Measurements from ENCODE around the gene RASSF3. TPM values are rescaled to one million over a fixed set of nuclear protein-coding genes. Genes with fewer than 3 reads are reported as not detected.
"Not testable (repeated sequence)": the region's sequence is repeated elsewhere in the genome, so short reads cannot be mapped to it uniquely, and the experiment has no call there.

The RASSF3 gene
- total RNA-seq, 4 donors from 2014 or later = 9.1 to 16.1 (median 11.2) TPM

DNA sequence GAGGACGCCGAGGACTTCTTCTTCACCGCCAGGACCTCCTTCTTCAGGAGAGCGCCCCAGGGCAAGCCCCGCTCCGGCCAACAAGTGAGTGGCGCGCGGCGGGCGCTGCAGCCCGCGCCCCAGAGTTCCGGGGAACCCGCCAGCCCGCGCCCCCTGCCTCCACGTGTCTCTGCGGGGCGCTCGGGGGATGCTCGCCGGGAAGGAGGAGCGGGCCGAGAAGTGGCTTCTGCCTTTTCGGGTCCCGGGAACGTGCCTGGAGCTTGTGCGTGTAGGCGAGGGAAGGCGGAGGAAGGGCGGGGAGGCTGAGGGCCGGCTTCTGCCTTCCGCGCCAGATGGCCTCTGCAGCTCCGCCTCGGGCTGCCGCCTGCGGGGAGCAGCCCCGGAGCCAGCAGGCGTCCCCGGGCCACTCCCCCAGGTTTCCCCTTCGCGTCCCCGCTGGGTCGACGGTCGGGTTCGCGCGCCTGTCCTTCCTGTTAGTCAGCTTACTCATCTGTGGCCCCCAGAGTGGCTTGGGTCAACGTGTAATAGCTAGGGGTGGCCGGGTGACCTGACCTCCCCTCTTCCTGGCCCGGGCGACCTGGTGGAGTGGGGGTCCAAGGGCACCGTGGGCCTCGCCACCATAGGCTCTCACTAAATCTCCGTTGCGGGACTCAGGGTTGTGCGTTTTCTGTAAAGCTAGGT, 505 bp downstream of the RASSF3 start:
- peak; percentile 79 to 89 for DNase-seq (ENCODE audit: low spot score in 2 of 2)
- H3K36me3 ChIP-seq = no peaks in the 10 kb centered on the region
- peak overlapping the region; percentile 87 for H3K4me3 ChIP-seq
- no peaks in the 10 kb centered on the region for H3K27me3 ChIP-seq
- peaks cover 28% of the 10 kb centered on the region for H3K4me1 ChIP-seq
- WGBS = under 1% methylated on average over 20 of the region's 60 CpGs
- H3K9me3 ChIP-seq = no peaks in the 10 kb centered on the region
- TF ChIP-seq, protein P1, sequence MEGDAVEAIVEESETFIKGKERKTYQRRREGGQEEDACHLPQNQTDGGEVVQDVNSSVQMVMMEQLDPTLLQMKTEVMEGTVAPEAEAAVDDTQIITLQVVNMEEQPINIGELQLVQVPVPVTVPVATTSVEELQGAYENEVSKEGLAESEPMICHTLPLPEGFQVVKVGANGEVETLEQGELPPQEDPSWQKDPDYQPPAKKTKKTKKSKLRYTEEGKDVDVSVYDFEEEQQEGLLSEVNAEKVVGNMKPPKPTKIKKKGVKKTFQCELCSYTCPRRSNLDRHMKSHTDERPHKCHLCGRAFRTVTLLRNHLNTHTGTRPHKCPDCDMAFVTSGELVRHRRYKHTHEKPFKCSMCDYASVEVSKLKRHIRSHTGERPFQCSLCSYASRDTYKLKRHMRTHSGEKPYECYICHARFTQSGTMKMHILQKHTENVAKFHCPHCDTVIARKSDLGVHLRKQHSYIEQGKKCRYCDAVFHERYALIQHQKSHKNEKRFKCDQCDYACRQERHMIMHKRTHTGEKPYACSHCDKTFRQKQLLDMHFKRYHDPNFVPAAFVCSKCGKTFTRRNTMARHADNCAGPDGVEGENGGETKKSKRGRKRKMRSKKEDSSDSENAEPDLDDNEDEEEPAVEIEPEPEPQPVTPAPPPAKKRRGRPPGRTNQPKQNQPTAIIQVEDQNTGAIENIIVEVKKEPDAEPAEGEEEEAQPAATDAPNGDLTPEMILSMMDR (IDR thresholded peaks at IDR 0.05) = no peak
- TF ChIP-seq POLR2A (IDR thresholded peaks at IDR 0.05) (no peak), POLR2AphosphoS5 (IDR thresholded peaks at IDR 0.05) (no peak)
- H3K27ac ChIP-seq = peak overlapping the region; percentile 89

DNA sequence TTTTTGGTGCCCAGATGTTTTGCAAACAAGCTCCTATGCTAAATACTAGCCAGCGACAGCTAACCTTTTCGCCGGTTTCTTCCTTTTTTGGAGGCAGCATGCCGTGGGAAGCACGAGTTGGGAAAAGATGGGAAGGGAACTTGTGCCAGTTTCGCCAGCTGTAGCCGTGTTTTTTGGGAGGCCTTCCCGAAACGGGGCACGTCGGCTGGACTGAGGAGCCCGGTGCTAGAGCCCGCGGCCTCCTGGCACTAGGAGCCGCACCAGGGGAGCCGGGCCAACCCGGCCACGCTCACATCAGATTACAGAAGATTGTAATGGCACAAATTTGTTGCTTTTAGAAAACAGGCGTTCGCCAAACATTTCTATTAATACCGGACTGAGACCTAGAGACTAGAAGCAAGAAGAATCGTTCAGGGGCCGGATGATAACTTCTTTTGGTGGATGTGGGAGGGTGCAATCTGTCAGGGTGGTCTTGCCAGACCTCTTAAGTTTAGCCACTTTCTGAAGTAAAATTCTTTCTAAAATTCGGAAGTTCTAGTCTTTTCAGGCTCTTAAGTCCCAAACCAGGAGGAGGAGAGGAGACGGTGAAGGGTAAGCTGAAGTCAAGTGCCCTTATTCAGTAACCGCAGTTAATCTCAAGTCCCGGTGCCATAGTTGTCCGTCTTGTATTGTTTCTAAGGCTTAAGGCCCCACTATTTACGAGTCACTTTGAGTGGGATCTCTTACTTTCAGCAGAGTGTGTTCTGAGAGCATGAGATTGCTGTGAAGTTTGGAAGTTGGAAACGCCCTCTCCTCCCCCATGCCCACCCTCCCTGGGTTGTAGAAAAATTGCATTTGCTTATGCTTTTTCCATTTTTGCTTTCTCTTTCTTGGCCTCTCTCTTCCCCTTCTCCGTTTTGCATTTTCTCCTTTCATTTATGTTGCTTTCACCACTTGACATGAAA, 1.3 kb downstream of the RASSF3 start:
- H3K4me3 ChIP-seq = peak overlapping the region; percentile 87
- H3K36me3 ChIP-seq = no peaks in the 10 kb centered on the region
- H3K4me1 ChIP-seq = peaks cover 30% of the 10 kb centered on the region
- peak overlapping the region; percentile 89 for H3K27ac ChIP-seq
- TF ChIP-seq EP300 (IDR thresholded peaks at IDR 0.05) (no peak), POLR2AphosphoS5 (IDR thresholded peaks at IDR 0.05) (no peak), POLR2A (IDR thresholded peaks at IDR 0.05) (no peak)
- TF ChIP-seq, protein P1 (IDR thresholded peaks at IDR 0.05) = no peak
- WGBS = 18% methylated on average over 31 of the region's 31 CpGs
- DNase-seq (ENCODE audit: low spot score in 2 of 2) = no peak
- H3K9me3 ChIP-seq = no peaks in the 10 kb centered on the region
- no peaks in the 10 kb centered on the region for H3K27me3 ChIP-seq

DNA sequence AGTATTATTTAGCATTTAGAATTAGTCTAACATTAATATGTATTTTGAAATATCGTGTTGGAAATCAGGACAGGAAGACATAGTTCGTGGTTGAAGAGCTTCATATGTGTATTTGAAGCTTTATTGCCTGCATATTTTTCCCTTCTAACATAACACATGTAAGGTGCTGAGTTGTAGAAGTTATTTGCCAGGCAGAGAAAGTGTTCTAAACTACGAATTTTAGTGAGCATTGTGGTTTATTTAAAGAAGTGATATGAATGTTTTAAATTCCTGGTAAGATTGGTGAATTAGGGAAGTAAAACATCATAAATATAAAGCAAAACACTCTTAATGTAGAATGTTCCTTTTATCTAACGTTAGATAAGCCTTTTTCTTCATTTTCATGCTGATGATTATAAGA, 2.5 kb downstream of the RASSF3 start:
- 55% methylated on average over 4 of the region's 4 CpGs for WGBS
- Histone ChIP-seq H3K9me3 (no peaks in the 10 kb centered on the region), H3K27ac (no peak overlapping the region), H3K4me3 (peak overlapping the region; percentile 87), H3K4me1 (peaks cover 38% of the 10 kb centered on the region), H3K36me3 (no peaks in the 10 kb centered on the region), H3K27me3 (no peaks in the 10 kb centered on the region)
- TF ChIP-seq POLR2AphosphoS5 (IDR thresholded peaks at IDR 0.05) (no peak), EP300 (IDR thresholded peaks at IDR 0.05) (no peak), POLR2A (IDR thresholded peaks at IDR 0.05) (no peak)
- TF ChIP-seq, protein P1 (IDR thresholded peaks at IDR 0.05) = no peak
- DNase-seq (ENCODE audit: low spot score in 2 of 2) = no peak

DNA sequence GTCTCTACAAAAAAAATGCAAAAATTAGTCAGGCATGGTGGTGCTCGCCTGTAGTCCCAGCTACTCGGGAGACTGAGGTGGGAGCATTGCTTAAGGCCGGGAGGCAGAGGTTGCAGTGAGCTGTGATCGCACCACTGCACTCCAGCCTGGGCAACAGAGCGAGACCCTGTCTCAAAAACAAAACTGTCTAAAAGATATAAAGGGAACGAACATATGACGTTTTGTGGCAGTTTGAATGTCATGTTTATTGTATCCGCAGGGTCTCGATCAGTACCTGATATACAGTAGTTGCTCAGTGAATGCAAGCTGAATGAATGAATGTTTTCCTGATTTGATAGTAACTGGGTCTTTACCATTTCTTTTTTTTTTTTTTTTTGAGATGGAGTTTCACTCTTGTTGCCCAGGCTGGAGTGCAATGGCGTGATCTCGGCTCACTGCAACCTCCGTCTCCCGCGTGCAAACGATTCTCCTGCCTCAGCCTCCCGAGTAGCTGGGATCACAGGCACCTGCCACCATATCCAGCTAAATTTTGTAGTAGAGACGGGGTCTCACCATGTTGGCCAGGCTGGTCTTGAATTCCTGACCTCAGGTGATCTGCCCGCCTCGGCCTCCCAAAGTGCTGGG, 3.6 kb downstream of the RASSF3 start:
- 95% methylated on average over 19 of the region's 19 CpGs for WGBS
- not testable (repeated sequence) for H3K9me3 ChIP-seq; H3K27ac ChIP-seq; H3K36me3 ChIP-seq; H3K4me3 ChIP-seq; H3K27me3 ChIP-seq; DNase-seq (ENCODE audit: low spot score in 2 of 2)
- peaks cover 40% of the 10 kb centered on the region for H3K4me1 ChIP-seq

DNA sequence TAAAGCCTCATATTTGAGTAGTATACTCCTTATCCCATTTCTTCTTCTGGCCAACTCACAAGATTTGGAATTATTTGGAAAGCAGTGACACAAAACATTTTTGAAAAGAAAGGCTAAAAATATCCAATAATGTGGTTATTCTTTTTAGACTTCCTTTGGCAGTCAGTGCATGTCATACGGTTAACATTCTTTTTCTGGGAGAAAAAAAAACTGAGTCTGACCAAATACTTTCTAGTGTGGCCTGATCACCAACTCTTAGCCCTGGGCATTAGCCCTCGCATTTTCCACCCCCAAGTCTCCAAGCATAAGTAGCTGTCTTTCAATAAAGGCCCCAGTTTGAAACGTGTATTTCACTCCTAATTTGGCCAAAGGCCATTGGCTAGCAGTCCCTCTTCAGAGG, 5.9 kb downstream of the RASSF3 start:
- H3K27me3 ChIP-seq = no peaks in the 10 kb centered on the region
- no peak overlapping the region for H3K4me3 ChIP-seq
- peaks cover 39% of the 10 kb centered on the region for H3K4me1 ChIP-seq
- TF ChIP-seq, protein P1 (IDR thresholded peaks at IDR 0.05) = no peak
- no peak for TF ChIP-seq EP300 (IDR thresholded peaks at IDR 0.05)
- 36% methylated on average over 3 of the region's 3 CpGs for WGBS
- H3K9me3 ChIP-seq = no peaks in the 10 kb centered on the region
- no peak for DNase-seq (ENCODE audit: low spot score in 2 of 2)
- H3K27ac ChIP-seq = no peak overlapping the region
- no peaks in the 10 kb centered on the region for H3K36me3 ChIP-seq
